Ishikawa (cell line): Measurements from ENCODE around the gene GAB2.

Source experiments
- CEBPB ChIP-seq: IDR thresholded peaks from 2 replicates; pipeline ENCODE4 v1.6.1; 2012
- CREB1 ChIP-seq: IDR thresholded peaks from 2 replicates; pipeline ENCODE4 v1.6.1; 2012; ENCODE audit warnings: low read depth
- EGR1 ChIP-seq: IDR thresholded peaks from 2 replicates; pipeline ENCODE4 v1.6.1; 2012
- EP300 ChIP-seq: IDR thresholded peaks from 2 replicates; pipeline ENCODE4 v1.6.1; 2012; ENCODE audit warnings: borderline replicate concordance
- FOXM1 ChIP-seq: IDR thresholded peaks from 2 replicates; pipeline ENCODE4 v1.6.1; 2012; ENCODE audit warnings: low read depth, borderline replicate concordance
- NFIC ChIP-seq: IDR thresholded peaks from 2 replicates; pipeline ENCODE4 v1.6.1; 2012
- RAD21 ChIP-seq: IDR thresholded peaks from 2 replicates; pipeline ENCODE4 v1.6.1; 2012; ENCODE audit warnings: low read depth
- TAF1 ChIP-seq: IDR thresholded peaks from 2 replicates; pipeline ENCODE4 v1.6.1; 2012; ENCODE audit warnings: low read depth, mild to moderate bottlenecking
- TCF12 ChIP-seq: IDR thresholded peaks from 2 replicates; pipeline ENCODE4 v1.6.1; 2012; ENCODE audit warnings: low read depth
- TEAD4 ChIP-seq: IDR thresholded peaks from 2 replicates; pipeline ENCODE4 v1.6.1; 2012
- YY1 ChIP-seq: IDR thresholded peaks from 2 replicates; pipeline ENCODE4 v1.6.1; 2012; ENCODE audit warnings: low read depth
- ZBTB7A ChIP-seq: IDR thresholded peaks from 2 replicates; pipeline ENCODE4 v1.6.1; 2012; ENCODE audit warnings: low read depth
- TF ChIP-seq, protein P1 (sequence below): IDR thresholded peaks from 2 replicates; pipeline ENCODE4 v1.6.1; 2012
- TF ChIP-seq, protein P2 (sequence below): IDR thresholded peaks from 2 replicates; pipeline ENCODE4 v1.6.1; 2012; ENCODE audit warnings: low read depth, mild to moderate bottlenecking
- TF ChIP-seq, protein P3 (sequence below): IDR thresholded peaks from 2 replicates; pipeline ENCODE4 v1.6.1; 2012

The GAB2 gene

DNA sequence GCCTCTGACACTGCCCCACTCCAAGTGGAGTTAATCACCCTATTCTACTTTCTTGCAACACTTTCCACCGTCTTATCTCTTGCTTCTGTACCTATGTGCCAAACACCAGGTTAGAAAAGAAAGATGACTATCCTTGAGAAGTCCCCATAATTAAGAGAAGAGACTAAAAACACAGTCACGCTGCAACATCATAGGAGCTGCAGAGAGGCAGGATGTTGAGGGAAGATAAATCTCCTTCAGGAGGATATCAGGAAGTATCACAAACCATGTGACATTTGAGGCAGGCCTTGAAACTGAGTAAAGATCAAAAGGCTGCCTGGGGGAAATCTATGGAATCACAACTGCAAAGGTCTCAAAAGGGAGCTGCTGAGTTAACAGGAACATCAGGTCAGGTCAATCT, 24.8 kb downstream of the GAB2 start:
- no peak for TF ChIP-seq EGR1
- no peak for TF ChIP-seq EP300

DNA sequence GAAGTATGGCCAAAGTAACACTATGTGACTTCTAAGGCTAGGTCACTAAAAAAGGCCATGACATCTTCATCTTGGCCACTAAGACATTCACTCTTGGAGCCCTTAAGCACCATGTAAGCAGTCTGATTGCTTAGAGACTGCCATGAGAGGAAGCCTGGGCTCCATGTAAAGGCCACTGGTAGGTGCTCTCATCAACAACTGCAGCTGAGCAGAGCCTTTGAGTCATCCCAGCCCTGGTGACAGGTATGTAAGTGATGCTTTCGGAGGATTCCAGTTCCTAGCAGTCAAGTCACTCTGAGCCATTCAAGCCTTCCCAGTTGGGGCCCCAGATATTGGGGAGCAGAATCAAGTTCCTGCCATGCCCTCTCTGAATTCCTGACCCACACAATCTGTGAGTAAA, 26.2 kb downstream of the GAB2 start:
- TF ChIP-seq, protein P1, sequence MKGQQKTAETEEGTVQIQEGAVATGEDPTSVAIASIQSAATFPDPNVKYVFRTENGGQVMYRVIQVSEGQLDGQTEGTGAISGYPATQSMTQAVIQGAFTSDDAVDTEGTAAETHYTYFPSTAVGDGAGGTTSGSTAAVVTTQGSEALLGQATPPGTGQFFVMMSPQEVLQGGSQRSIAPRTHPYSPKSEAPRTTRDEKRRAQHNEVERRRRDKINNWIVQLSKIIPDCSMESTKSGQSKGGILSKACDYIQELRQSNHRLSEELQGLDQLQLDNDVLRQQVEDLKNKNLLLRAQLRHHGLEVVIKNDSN = no peak
- TF ChIP-seq, protein P2, sequence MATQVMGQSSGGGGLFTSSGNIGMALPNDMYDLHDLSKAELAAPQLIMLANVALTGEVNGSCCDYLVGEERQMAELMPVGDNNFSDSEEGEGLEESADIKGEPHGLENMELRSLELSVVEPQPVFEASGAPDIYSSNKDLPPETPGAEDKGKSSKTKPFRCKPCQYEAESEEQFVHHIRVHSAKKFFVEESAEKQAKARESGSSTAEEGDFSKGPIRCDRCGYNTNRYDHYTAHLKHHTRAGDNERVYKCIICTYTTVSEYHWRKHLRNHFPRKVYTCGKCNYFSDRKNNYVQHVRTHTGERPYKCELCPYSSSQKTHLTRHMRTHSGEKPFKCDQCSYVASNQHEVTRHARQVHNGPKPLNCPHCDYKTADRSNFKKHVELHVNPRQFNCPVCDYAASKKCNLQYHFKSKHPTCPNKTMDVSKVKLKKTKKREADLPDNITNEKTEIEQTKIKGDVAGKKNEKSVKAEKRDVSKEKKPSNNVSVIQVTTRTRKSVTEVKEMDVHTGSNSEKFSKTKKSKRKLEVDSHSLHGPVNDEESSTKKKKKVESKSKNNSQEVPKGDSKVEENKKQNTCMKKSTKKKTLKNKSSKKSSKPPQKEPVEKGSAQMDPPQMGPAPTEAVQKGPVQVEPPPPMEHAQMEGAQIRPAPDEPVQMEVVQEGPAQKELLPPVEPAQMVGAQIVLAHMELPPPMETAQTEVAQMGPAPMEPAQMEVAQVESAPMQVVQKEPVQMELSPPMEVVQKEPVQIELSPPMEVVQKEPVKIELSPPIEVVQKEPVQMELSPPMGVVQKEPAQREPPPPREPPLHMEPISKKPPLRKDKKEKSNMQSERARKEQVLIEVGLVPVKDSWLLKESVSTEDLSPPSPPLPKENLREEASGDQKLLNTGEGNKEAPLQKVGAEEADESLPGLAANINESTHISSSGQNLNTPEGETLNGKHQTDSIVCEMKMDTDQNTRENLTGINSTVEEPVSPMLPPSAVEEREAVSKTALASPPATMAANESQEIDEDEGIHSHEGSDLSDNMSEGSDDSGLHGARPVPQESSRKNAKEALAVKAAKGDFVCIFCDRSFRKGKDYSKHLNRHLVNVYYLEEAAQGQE = no peak
- TF ChIP-seq EGR1 = no peak
- TF ChIP-seq TEAD4 = no peak
- no peak for TF ChIP-seq NFIC
- no peak for TF ChIP-seq TCF12
- no peak for TF ChIP-seq ZBTB7A
- no peak for TF ChIP-seq RAD21
- no peak for TF ChIP-seq YY1
- no peak for TF ChIP-seq TAF1
- TF ChIP-seq CEBPB = no peak
- no peak for TF ChIP-seq FOXM1

DNA sequence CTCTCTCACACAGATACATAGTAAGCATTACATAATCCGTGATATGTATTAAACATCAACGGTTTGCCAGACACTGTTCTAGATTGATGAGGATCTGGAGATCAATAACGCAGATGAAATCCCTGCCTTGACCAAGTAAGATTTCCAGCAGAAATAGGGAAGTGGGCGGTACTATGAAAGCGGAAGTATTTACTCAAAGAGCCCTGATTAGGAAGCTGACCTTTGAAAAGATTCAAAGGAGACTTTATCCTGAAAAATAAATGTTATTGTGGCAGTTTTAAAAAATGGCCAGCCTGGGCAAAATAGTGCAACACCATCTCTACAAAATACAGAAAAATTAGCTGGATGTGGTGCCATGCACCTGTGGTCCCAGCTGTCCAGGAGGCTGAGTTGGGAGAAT, 26.8 kb downstream of the GAB2 start:
- TF ChIP-seq TAF1 (no peak), EP300 (no peak), EGR1 (no peak), ZBTB7A (no peak), RAD21 (no peak), FOXM1 (no peak)
- TF ChIP-seq, protein P1 = no peak

DNA sequence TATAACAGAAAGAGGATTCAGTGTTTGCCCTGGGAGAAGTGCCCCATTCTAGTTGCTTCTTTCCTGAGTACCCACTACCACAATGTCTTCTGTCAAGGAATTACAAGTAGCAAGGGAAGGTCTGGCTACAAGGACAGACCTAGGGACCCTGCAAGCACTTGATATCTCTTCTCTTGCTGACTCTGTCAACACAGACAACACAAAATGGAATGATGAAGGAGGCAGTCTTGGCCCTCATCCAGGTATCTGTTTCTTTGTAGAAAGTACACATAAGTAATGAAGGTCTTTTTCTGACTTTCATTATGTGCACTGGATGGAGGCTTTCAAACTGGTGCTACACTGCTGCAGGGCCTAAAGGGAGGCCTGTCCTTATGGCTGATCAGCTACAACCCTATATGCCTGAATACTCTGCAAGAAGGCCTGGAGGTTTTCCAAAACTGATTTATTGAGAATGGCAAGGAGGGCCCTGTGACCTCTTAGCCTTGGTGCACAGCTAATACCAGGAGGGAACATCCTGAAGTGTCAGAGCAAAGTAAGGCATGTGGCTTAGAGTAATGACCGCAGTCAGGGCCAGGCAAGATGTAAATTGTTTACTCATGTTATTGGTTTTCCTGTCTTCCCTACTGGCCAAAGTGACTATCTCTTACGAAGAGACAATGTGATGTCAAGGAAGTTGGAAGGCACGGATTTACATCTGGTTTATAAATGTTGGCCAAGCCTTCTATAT, 31.2 kb downstream of the GAB2 start:
- TF ChIP-seq RAD21 = no peak
- TF ChIP-seq, protein P3, sequence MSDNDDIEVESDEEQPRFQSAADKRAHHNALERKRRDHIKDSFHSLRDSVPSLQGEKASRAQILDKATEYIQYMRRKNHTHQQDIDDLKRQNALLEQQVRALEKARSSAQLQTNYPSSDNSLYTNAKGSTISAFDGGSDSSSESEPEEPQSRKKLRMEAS = no peak
- no peak for TF ChIP-seq CREB1
- no peak for TF ChIP-seq FOXM1
- no peak for TF ChIP-seq TCF12
- TF ChIP-seq TAF1 = no peak
- no peak for TF ChIP-seq YY1
- TF ChIP-seq TEAD4 = no peak
- no peak for TF ChIP-seq ZBTB7A
- TF ChIP-seq, protein P1 = no peak
- no peak for TF ChIP-seq CEBPB
- no peak for TF ChIP-seq NFIC
- no peak for TF ChIP-seq EP300
- TF ChIP-seq EGR1 = no peak
- TF ChIP-seq, protein P2 = no peak

DNA sequence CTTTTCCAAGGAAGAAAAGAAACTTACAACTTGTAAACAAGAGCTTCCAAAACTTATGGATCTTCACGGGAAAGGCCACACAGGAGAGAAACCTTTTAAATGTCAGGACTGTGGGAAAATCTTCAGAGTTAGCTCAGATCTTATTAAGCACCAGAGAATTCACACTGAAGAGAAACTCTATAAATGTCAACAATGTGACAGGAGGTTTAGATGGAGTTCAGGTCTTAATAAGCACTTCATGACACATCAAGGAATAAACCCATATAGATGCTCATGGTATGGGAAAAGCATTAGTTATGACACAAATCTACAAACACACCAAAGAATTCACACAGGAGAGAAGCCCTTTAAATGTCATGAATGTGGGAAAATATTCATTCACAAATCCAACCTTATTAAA, 32.4 kb downstream of the GAB2 start:
- TF ChIP-seq EGR1 = no peak
- TF ChIP-seq TAF1 = no peak
- TF ChIP-seq TCF12 = no peak
- TF ChIP-seq TEAD4 = no peak
- TF ChIP-seq, protein P2 = no peak
- TF ChIP-seq CEBPB = no peak
- TF ChIP-seq RAD21 = no peak
- TF ChIP-seq, protein P3 = no peak
- TF ChIP-seq FOXM1 = no peak
- no peak for TF ChIP-seq YY1
- TF ChIP-seq, protein P1 = no peak
